HepG2 (cell line): ENCODE results near the gene SHROOM1. TPM values are rescaled to one million over a fixed set of nuclear protein-coding genes. Genes with fewer than 3 reads are reported as not detected.

Source experiments
- CHCHD3 ChIP-seq: sonication (generic); formaldehyde crosslinking; IDR thresholded peaks from 2 replicates; pipeline ENCODE4 v1.8.0; 2022; ENCODE audit warnings: mild to moderate bottlenecking, missing genetic modification reagents, moderate library complexity
- DR1 ChIP-seq: sonication (generic); formaldehyde crosslinking; IDR thresholded peaks from 2 replicates; pipeline ENCODE4 v1.8.0; 2021; ENCODE audit warnings: mild to moderate bottlenecking, missing genetic modification reagents, inconsistent platforms
- FOXM1 ChIP-seq: sonication (generic); formaldehyde crosslinking; IDR thresholded peaks from 2 replicates; pipeline ENCODE4 v1.5.0; 2020; ENCODE audit warnings: missing genetic modification reagents
- GATA4 ChIP-seq: sonication (generic); IDR thresholded peaks from 2 replicates; pipeline ENCODE4 v1.6.1; 2016; ENCODE audit warnings: antibody characterized with exemption, low read depth, borderline replicate concordance
- HOXA9 ChIP-seq: sonication (generic); formaldehyde crosslinking; IDR thresholded peaks from 2 replicates; pipeline ENCODE4 v1.8.1; 2022; ENCODE audit warnings: missing genetic modification reagents, mild to moderate bottlenecking, moderate library complexity, borderline replicate concordance
- MED1 ChIP-seq: sonication (generic); formaldehyde crosslinking; IDR thresholded peaks from 2 replicates; pipeline ENCODE4 v1.4.0; 2020; ENCODE audit warnings: missing genetic modification reagents
- MIER2 ChIP-seq: IDR thresholded peaks from 2 replicates; pipeline ENCODE4 v1.6.1; 2016; ENCODE audit warnings: missing biosample characterization, missing genetic modification reagents
- MLLT10 ChIP-seq: sonication (generic); formaldehyde crosslinking; IDR thresholded peaks from 2 replicates; pipeline ENCODE4 v1.4.0; 2020; ENCODE audit warnings: missing genetic modification reagents
- NCOA1 ChIP-seq: sonication (generic); formaldehyde crosslinking; IDR thresholded peaks from 2 replicates; pipeline ENCODE4 v1.9.0; 2021; ENCODE audit warnings: missing genetic modification reagents
- PPARG ChIP-seq: conservative IDR thresholded peaks from 2 replicates; pipeline ENCODE4 v1.6.1; 2016; ENCODE audit warnings: missing biosample characterization, missing genetic modification reagents
- RBAK ChIP-seq: sonication (generic); formaldehyde crosslinking; IDR thresholded peaks from 2 replicates; pipeline ENCODE4 v1.5.1; 2020; ENCODE audit warnings: mild to moderate bottlenecking, missing genetic modification reagents
- RBFOX2 ChIP-seq: fragments of 200-400 bp; formaldehyde crosslinking; IDR thresholded peaks from 2 replicates; pipeline ENCODE4 v1.6.1; 2017; ENCODE audit warnings: low read depth, mild to moderate bottlenecking, low read length
- SMAD1 ChIP-seq: sonication (generic); formaldehyde crosslinking; IDR thresholded peaks from 2 replicates; pipeline ENCODE4 v1.4.0; 2020; ENCODE audit warnings: missing genetic modification reagents, low read depth, mild to moderate bottlenecking, borderline replicate concordance
- TBP ChIP-seq: sonication (generic); formaldehyde crosslinking; IDR thresholded peaks from 2 replicates; pipeline ENCODE4 v1.5.0; 2020; ENCODE audit warnings: missing genetic modification reagents
- YEATS4 ChIP-seq: sonication (generic); formaldehyde crosslinking; IDR thresholded peaks from 2 replicates; pipeline ENCODE4 v1.4.0; 2020; ENCODE audit warnings: missing genetic modification reagents, borderline replicate concordance
- ZC3H13 ChIP-seq: sonication (generic); formaldehyde crosslinking; IDR thresholded peaks from 2 replicates; pipeline ENCODE4 v1.8.1; 2023; ENCODE audit warnings: mild to moderate bottlenecking, missing genetic modification reagents, moderate library complexity
- ZFY ChIP-seq: sonication (generic); formaldehyde crosslinking; IDR thresholded peaks from 2 replicates; pipeline ENCODE4 v1.4.0; 2020; ENCODE audit warnings: missing genetic modification reagents
- ZMYM2 ChIP-seq: sonication (generic); formaldehyde crosslinking; IDR thresholded peaks from 2 replicates; pipeline ENCODE4 v1.8.0; 2022; ENCODE audit warnings: mild to moderate bottlenecking, missing genetic modification reagents
- ZNF124 ChIP-seq: sonication (generic); formaldehyde crosslinking; IDR thresholded peaks from 2 replicates; pipeline ENCODE4 v1.4.0; 2020; ENCODE audit warnings: missing genetic modification reagents
- ZNF296 ChIP-seq: sonication (generic); formaldehyde crosslinking; conservative IDR thresholded peaks from 2 replicates; pipeline ENCODE4 v1.5.0; 2020; ENCODE audit warnings: mild to moderate bottlenecking, missing genetic modification reagents
- ZNF337 ChIP-seq: sonication (generic); formaldehyde crosslinking; IDR thresholded peaks from 2 replicates; pipeline ENCODE4 v1.5.1; 2020; ENCODE audit warnings: missing genetic modification reagents, low read depth, mild to moderate bottlenecking, borderline replicate concordance
- ZNF792 ChIP-seq: IDR thresholded peaks from 2 replicates; pipeline ENCODE4 v1.6.1; 2016
- ZNF850 ChIP-seq: sonication (generic); formaldehyde crosslinking; conservative IDR thresholded peaks from 2 replicates; pipeline ENCODE4 v1.9.0; 2021; ENCODE audit warnings: mild to moderate bottlenecking, missing genetic modification reagents
- polyA plus RNA-seq, 8 experiments: library from polyadenylated mRNA; depleted of rRNA in 3 of 8; stranded (reverse) in 7 of 8; unstranded in 1 of 8; fragments of >200 nt; fragmentation: Illumina TruSeq in 4 of 8; extraction: Trizol in 4 of 8; gene quantifications; 2 replicates each; pipeline versions ENCODE4 v1.2.1 to v1.2.3, GENCODE V29; 2011 to 2016; ENCODE audit warnings: low read depth in 4 of 8, missing spikeins in 1 of 8, mixed read lengths in 1 of 8; ENCODE audit not compliant: insufficient read depth in 1 of 8
- total RNA-seq, 5 experiments: library from RNA; depleted of rRNA; stranded (reverse); fragments of >200 nt; fragmentation: Illumina TruSeq; extraction: Trizol; gene quantifications; 2 replicates each; pipeline ENCODE4 v1.2.3, GENCODE V29; 2016; ENCODE audit warnings: low read depth in 1 of 5
- TF ChIP-seq, protein P1 (sequence below): sonication (generic); formaldehyde crosslinking; IDR thresholded peaks from 2 replicates; pipeline ENCODE4 v1.5.1; 2020; ENCODE audit warnings: missing genetic modification reagents, mild to moderate bottlenecking, borderline replicate concordance
- TF ChIP-seq, protein P2 (sequence below): sonication (generic); formaldehyde crosslinking; IDR thresholded peaks from 2 replicates; pipeline ENCODE4 v1.4.0; 2020; ENCODE audit warnings: mild to moderate bottlenecking, missing genetic modification reagents
- TF ChIP-seq, protein P3 (sequence below): sonication (generic); formaldehyde crosslinking; IDR thresholded peaks from 2 replicates; pipeline ENCODE4 v1.5.0; 2020; ENCODE audit warnings: missing genetic modification reagents, mild to moderate bottlenecking, borderline replicate concordance
- TF ChIP-seq, protein P4 (sequence below): IDR thresholded peaks from 2 replicates; pipeline ENCODE4 v1.6.1; 2016; ENCODE audit warnings: missing genetic modification reagents, missing compliant biosample characterization

Gene SHROOM1
- total and polyA plus RNA-seq, 2 of the 13 experiments (the other 11 are each of a cell fraction or from before 2014, with no cell fraction given): 18.2 to 25.7 TPM

DNA sequence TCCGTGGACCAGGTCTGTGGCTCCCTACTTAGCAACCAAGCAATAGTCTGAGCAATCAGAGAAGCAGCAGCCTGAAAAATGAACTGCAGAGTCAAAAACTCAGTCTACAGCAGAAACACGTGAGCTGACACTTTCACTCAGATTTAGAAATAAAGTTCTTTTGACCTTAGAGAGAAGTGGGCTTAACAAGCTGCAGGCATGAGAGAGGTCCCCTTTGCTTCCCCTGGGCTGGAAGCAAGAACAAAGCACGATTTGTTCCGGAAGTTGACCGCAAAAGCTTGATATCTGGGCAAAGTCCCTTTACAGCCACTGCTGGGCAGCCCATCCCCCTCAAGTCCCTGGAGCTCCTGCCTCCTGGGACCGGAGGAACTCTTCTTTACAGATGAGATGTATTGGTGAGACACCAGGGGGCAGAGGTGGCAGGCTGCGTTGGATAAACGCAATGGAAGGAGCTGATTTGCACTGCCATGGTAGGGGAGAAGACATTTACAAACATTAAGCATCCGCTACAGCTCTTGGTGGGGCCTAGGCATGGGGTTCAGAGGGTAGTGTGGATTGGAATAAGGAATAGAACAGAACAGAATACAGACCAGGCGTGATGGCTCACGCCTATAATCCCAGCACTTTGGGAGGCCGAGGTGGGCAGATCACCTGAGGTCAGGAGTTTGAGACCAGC lies 23.1 kb downstream of the SHROOM1 start (continued):
- TF ChIP-seq, protein P1, sequence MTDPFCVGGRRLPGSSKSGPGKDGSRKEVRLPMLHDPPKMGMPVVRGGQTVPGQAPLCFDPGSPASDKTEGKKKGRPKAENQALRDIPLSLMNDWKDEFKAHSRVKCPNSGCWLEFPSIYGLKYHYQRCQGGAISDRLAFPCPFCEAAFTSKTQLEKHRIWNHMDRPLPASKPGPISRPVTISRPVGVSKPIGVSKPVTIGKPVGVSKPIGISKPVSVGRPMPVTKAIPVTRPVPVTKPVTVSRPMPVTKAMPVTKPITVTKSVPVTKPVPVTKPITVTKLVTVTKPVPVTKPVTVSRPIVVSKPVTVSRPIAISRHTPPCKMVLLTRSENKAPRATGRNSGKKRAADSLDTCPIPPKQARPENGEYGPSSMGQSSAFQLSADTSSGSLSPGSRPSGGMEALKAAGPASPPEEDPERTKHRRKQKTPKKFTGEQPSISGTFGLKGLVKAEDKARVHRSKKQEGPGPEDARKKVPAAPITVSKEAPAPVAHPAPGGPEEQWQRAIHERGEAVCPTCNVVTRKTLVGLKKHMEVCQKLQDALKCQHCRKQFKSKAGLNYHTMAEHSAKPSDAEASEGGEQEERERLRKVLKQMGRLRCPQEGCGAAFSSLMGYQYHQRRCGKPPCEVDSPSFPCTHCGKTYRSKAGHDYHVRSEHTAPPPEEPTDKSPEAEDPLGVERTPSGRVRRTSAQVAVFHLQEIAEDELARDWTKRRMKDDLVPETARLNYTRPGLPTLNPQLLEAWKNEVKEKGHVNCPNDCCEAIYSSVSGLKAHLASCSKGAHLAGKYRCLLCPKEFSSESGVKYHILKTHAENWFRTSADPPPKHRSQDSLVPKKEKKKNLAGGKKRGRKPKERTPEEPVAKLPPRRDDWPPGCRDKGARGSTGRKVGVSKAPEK (CRISPR knock-in tag): no peak
- TF ChIP-seq CHCHD3 (CRISPR knock-in tag) (no peak), ZNF296 (CRISPR knock-in tag) (no peak), TBP (CRISPR knock-in tag) (no peak), ZC3H13 (peak; percentile 54; the same call in 1 of the 2 replicates), DR1 (CRISPR knock-in tag) (no peak; the same call in 1 of the 2 replicates), RBFOX2 (peak; percentile 64), YEATS4 (CRISPR knock-in tag) (peak; percentile 86), PPARG (CRISPR knock-in tag) (peak; percentile 82), ZMYM2 (CRISPR knock-in tag) (peak; percentile 81; the same call in 1 of the 2 replicates), MED1 (CRISPR knock-in tag) (peak; percentile 91), ZNF850 (CRISPR knock-in tag) (0 out of 2 replicates have a peak, but pooled peaks have one; percentile 20), SMAD1 (peak; percentile 67; the same call in 1 of the 2 replicates), MIER2 (CRISPR knock-in tag) (peak; percentile 69), ZNF124 (CRISPR knock-in tag) (no peak; the same call in 1 of the 2 replicates), NCOA1 (CRISPR knock-in tag) (peak; percentile 79), GATA4 (peak; percentile 59; the same call in 1 of the 2 replicates), ZNF337 (CRISPR knock-in tag) (peak; percentile 70; the same call in 1 of the 2 replicates), FOXM1 (no peak), MLLT10 (CRISPR knock-in tag) (no peak), ZFY (CRISPR knock-in tag) (peak; percentile 36; the same call in 1 of the 2 replicates), RBAK (0 out of 2 replicates have a peak, but pooled peaks have one; percentile 39), HOXA9 (CRISPR knock-in tag) (no peak), ZNF792 (peak; percentile 79; the same call in 1 of the 2 replicates)
- TF ChIP-seq, protein P2, sequence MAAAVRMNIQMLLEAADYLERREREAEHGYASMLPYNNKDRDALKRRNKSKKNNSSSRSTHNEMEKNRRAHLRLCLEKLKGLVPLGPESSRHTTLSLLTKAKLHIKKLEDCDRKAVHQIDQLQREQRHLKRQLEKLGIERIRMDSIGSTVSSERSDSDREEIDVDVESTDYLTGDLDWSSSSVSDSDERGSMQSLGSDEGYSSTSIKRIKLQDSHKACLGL (CRISPR knock-in tag): no peak
- TF ChIP-seq, protein P3, sequence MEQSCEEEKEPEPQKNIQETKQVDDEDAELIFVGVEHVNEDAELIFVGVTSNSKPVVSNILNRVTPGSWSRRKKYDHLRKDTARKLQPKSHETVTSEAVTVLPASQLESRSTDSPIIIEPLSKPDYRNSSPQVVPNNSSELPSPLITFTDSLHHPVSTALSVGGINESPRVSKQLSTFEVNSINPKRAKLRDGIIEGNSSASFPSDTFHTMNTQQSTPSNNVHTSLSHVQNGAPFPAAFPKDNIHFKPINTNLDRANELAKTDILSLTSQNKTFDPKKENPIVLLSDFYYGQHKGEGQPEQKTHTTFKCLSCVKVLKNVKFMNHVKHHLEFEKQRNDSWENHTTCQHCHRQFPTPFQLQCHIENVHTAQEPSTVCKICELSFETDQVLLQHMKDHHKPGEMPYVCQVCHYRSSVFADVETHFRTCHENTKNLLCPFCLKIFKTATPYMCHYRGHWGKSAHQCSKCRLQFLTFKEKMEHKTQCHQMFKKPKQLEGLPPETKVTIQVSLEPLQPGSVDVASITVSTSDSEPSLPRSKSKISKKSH (CRISPR knock-in tag): no peak
- TF ChIP-seq, protein P4, sequence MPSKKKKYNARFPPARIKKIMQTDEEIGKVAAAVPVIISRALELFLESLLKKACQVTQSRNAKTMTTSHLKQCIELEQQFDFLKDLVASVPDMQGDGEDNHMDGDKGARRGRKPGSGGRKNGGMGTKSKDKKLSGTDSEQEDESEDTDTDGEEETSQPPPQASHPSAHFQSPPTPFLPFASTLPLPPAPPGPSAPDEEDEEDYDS (CRISPR knock-in tag): peak; percentile 79
